Measurements from ENCODE around the gene ZYX.
"Not testable (repeated sequence)": the region's sequence is repeated elsewhere in the genome, so short reads cannot be mapped to it uniquely, and the experiment has no call there.

ZYX gene

DNA sequence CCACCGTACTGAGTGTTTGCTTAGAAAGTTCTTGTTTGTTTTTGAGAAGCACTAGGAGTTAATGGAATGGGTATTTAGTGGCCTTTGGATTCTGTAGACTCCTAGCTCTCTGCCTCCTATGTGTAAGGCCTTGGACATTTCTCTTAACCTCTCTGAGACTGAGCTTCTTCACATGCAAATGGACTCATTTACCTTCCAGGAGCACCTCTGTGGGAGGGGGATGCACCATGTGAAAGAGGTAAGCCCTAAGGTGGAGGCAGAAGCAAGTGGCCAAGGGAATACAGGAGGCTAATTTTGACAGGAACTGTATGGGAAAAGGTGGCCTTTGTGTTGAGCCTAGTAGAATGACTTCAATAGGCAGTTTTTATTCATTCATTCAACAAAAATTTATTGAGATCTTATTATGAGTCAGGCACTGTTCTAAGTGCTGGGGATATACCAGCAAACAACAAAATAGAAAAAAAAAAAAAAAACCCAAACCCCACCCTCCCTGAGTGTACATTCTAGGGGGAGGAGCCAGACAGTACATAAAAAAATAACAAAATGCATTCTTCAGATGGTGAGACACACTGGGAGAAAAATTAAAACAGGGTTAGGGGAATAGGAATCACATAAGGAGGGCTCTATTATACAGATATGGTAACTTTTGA is 36.7 kb downstream of the ZYX start:
- DNase-seq (ENCODE audit: low read depth): peak; percentile 42

DNA sequence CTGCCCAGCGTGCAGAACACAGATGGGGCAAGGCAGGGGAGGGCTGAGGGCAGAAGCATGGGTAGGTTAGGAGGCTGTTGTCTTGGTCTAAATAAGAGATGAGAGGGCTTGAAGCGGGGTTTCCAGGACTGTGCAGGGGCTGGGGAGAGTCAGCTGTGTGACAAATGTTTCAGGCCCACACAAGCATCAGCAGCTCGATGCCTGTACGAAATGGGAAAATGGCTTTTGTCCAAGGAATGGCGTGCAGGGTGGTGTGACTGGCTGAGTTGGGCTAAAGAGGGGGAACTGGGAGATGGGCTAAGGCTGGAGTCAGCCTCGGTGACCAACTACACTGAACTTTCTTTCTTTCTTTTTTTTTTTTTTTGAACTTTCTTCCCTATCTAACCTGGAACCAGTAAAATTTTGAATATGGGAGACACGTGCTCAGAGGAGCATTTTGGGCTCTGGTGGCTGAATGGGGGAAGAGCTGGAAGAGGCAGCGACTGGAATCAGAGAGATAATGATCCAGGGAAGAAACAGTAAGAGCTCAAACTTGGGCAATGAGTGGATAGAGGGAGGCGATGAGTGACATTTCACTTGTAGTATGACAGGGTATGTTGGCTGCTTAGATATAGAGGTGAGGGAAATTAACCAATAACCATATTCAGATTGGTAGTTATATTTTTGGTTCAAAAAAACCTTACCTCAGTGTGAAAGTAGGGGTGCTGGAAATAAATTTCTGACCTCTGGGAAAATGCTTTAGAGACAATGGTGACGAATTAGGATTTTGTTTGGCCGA is 37.7 kb downstream of the ZYX start:
- no peak for DNase-seq (ENCODE audit: low read depth)

DNA sequence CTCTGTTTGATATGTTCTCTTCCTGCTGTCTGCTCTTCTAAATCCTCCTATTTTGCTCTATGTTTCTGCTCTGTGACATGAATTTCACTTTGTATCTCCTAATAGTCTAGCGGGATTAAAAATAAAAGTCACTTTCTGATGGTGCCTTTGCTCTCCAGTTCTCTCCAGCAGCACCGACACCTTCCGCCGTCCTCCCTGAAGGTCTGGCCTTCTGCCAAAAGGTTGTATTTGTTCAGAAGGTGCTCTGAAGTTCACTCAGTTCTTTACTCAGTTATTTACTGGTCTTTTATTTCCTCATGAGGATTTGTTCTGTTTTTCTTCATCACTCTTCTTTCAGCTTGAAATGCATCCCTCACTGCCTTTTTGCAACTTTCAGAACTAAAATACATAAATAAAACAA is 38.7 kb downstream of the ZYX start:
- no peak for DNase-seq (ENCODE audit: low read depth)

DNA sequence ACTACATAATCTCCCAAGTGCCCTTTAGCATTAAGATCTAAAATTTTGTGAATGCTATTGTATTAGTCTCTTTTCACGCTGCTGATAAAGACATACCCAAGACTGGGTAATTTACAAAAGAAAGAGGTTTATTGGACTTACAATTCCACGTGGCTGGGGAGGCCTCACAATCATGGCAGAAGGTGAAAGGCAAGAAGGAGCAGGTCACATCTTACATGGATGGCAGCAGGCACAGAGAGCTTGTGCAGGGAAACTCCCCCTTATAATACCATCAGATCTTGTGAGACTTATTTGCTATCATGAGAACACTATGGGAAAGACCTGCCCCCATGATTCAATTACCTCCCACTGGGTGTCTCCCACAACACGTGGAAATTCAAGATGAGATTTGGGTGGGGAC is 39.5 kb downstream of the ZYX start:
- not testable (repeated sequence) for DNase-seq (ENCODE audit: low read depth)

DNA sequence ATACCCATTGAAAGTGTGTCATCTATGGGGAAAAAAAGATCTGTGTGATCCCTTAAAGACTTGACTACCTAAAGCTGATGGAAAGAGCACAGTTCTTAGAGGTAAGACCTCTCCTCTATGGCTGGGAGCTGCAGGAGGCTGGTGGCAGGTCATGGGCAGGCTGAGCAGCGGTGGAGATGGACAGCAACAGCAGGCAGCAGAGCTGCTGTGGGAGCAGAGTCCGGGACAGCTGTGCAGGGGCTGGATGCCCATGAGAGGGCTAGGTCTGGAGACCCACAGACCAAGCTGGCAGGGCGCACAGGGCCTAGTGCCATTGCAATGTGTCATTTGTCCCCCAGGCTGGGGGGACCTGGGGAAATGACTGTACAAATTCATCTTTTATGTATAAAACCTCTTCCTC is 40.9 kb downstream of the ZYX start:
- DNase-seq (ENCODE audit: low read depth): no peak

DNA sequence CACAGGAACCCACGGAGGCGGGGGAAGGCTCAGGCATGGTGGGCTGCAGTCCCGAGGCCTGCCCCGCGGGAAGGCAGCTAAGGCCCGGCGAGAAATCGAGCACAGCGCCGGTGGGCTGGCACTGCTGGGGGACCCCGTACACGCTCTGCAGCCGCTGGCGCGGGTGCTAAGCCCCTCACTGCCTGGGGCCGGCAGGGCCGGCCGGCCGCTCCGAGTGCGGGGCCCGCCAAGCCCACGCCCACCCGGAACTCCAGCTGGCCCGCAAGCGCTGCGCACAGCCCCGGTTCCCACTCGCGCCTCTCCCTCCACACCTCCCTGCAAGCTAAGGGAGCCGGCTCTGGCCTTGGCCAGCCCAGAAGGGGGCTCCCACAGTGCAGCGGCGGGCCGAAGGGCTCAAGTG is 43.3 kb downstream of the ZYX start:
- not testable (repeated sequence) for DNase-seq (ENCODE audit: low read depth)

GRCh38 chr7:143426479-143427142 is 45.5 kb downstream of the ZYX start:
- no peak for DNase-seq (ENCODE audit: low read depth)

- peak; percentile 50 for DNase-seq (ENCODE audit: low read depth)
Measured at GRCh38 chr7:143429770-143430698, 48.9 kb downstream of the ZYX start.

- no peak for DNase-seq (ENCODE audit: low read depth)
Measured at GRCh38 chr7:143431109-143431508, 50.0 kb downstream of the ZYX start.

GRCh38 chr7:143433759-143434158 is 52.6 kb downstream of the ZYX start:
- DNase-seq (ENCODE audit: low read depth): no peak

- no peak for DNase-seq (ENCODE audit: low read depth)
Measured at GRCh38 chr7:143434660-143435059, 53.5 kb downstream of the ZYX start.

DNA sequence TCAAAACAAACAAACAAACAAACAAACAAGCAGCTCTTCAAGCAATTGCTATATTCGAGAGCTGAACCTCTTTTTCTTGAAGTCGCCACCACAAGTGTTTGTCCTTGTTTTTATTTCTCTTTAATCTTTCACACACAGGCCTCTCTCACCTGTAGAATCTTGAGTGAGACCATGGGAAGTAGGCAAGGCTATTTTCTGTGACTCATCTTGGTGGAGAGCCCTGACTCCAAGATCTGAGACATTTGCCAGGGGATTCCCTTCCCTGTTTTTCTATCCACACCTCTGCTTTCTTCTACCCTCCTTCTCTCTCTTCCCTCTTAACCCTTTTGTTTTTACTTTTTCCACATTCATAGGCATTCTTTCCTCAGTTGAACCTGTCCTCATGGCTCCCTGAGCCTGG is 54.1 kb downstream of the ZYX start:
- DNase-seq (ENCODE audit: low read depth): no peak

GRCh38 chr7:143436325-143436946 is 55.3 kb downstream of the ZYX start:
- no peak for DNase-seq (ENCODE audit: low read depth)

DNA sequence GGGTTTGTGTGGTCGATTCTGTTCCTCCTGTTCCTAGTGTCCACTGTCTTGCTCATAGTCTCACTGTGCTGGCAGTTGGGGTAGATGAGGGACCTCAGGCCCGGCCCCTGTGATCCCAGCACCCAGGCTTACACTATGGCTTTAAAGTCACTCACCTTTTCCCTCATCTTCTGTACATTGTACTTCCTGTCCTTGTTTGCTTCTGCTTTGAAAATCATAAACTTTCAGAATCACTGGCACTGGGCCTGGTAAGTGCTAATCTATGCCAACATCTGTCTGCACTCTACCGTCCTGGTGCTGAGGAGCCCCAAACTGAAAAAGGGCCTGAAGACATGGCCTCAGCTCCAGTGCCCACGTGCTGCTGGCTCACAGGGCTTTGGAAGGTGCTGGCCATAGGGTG is 56.4 kb downstream of the ZYX start:
- DNase-seq (ENCODE audit: low read depth): no peak

- DNase-seq (ENCODE audit: low read depth): no peak
Measured at GRCh38 chr7:143439866-143440265, 58.7 kb downstream of the ZYX start.

Measured in ELR (cell line).